IMR-90 (cell line): Measurements from ENCODE around the gene POLR3B.

ENCODE experiments used
- BHLHE40 ChIP-seq: fragments of 150-350 bp; IDR thresholded peaks from 2 replicates; pipeline ENCODE4 v1.6.1; 2016; ENCODE audit warnings: mild to moderate bottlenecking, low read depth, low read length
- CEBPB ChIP-seq: IDR thresholded peaks from 2 replicates; pipeline ENCODE4 v1.6.1; 2012; ENCODE audit warnings: low read depth, low read length, improper control_type of control experiment
- CHD1 ChIP-seq: IDR thresholded peaks from 2 replicates; pipeline ENCODE4 v1.6.1; 2012; ENCODE audit warnings: low read depth, low read length, improper control_type of control experiment
- FOS ChIP-seq: fragments of 150-350 bp; IDR thresholded peaks from 2 replicates; pipeline ENCODE4 v1.6.1; 2016; ENCODE audit warnings: low read depth, low read length
- MAFK ChIP-seq: IDR thresholded peaks from 2 replicates; pipeline ENCODE4 v1.6.1; 2012; ENCODE audit warnings: low read depth, low read length, improper control_type of control experiment
- MAZ ChIP-seq: IDR thresholded peaks from 2 replicates; pipeline ENCODE4 v1.6.1; 2012; ENCODE audit warnings: low read depth, mild to moderate bottlenecking, low read length, improper control_type of control experiment, moderate library complexity, borderline replicate concordance
- POLR2A ChIP-seq: IDR thresholded peaks from 2 replicates; pipeline ENCODE4 v1.6.1; 2012; ENCODE audit warnings: mild to moderate bottlenecking, low read depth, low read length
- RAD21 ChIP-seq: IDR thresholded peaks from 2 replicates; pipeline ENCODE4 v1.6.1; 2012; ENCODE audit warnings: low read length, improper control_type of control experiment
- RCOR1 ChIP-seq: IDR thresholded peaks from 2 replicates; pipeline ENCODE4 v1.6.1; 2012; ENCODE audit warnings: mild to moderate bottlenecking, low read length, improper control_type of control experiment; ENCODE audit not compliant: insufficient replicate concordance
- SMC3 ChIP-seq: fragments of 150-350 bp; IDR thresholded peaks from 2 replicates; pipeline ENCODE4 v1.6.1; 2016; ENCODE audit warnings: low read depth, mild to moderate bottlenecking, antibody characterized with exemption, low read length, moderate library complexity
- TF ChIP-seq, protein P1 (sequence below): conservative IDR thresholded peaks from 2 replicates; pipeline ENCODE4 v1.5.1; 2012; ENCODE audit warnings: mild to moderate bottlenecking, low read depth, low read length, improper control_type of control experiment
- TF ChIP-seq, protein P2 (sequence below): fragments of 150-350 bp; IDR thresholded peaks from 2 replicates; pipeline ENCODE4 v1.6.1; 2016; ENCODE audit warnings: low read depth, mild to moderate bottlenecking, low read length, moderate library complexity, borderline replicate concordance
- TF ChIP-seq, protein P3 (sequence below): fragments of 150-350 bp; IDR thresholded peaks from 2 replicates; pipeline ENCODE4 v1.6.1; 2017; ENCODE audit warnings: mild to moderate bottlenecking, antibody characterized with exemption, low read length, low read depth

DNA sequence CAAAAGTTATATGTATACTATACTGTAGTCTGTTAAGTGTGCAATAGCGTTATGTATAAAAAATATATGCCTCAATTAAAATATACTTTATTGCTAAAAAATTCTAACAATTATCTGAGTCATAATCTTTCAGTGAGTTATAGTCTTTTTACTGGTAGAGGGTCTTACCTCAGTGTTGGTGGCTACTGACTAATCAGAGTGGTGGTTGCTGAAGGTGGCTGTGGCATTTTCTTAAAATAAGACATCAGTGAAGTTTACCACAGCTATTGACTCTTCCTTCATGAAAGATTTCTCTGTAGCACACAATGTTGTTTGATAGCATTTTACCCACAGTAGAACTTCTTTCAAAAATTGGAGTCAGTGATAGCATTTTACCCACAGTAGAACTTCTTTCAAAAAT lies 23.4 kb downstream of the POLR3B start:
- TF ChIP-seq, protein P1, sequence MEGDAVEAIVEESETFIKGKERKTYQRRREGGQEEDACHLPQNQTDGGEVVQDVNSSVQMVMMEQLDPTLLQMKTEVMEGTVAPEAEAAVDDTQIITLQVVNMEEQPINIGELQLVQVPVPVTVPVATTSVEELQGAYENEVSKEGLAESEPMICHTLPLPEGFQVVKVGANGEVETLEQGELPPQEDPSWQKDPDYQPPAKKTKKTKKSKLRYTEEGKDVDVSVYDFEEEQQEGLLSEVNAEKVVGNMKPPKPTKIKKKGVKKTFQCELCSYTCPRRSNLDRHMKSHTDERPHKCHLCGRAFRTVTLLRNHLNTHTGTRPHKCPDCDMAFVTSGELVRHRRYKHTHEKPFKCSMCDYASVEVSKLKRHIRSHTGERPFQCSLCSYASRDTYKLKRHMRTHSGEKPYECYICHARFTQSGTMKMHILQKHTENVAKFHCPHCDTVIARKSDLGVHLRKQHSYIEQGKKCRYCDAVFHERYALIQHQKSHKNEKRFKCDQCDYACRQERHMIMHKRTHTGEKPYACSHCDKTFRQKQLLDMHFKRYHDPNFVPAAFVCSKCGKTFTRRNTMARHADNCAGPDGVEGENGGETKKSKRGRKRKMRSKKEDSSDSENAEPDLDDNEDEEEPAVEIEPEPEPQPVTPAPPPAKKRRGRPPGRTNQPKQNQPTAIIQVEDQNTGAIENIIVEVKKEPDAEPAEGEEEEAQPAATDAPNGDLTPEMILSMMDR: no peak
- TF ChIP-seq SMC3 (no peak), MAZ (no peak), POLR2A (no peak), RCOR1 (no peak), BHLHE40 (no peak), RAD21 (no peak), CEBPB (no peak), CHD1 (no peak), FOS (no peak), MAFK (no peak)
- TF ChIP-seq, protein P2, sequence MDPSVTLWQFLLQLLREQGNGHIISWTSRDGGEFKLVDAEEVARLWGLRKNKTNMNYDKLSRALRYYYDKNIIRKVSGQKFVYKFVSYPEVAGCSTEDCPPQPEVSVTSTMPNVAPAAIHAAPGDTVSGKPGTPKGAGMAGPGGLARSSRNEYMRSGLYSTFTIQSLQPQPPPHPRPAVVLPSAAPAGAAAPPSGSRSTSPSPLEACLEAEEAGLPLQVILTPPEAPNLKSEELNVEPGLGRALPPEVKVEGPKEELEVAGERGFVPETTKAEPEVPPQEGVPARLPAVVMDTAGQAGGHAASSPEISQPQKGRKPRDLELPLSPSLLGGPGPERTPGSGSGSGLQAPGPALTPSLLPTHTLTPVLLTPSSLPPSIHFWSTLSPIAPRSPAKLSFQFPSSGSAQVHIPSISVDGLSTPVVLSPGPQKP: no peak
- TF ChIP-seq, protein P3, sequence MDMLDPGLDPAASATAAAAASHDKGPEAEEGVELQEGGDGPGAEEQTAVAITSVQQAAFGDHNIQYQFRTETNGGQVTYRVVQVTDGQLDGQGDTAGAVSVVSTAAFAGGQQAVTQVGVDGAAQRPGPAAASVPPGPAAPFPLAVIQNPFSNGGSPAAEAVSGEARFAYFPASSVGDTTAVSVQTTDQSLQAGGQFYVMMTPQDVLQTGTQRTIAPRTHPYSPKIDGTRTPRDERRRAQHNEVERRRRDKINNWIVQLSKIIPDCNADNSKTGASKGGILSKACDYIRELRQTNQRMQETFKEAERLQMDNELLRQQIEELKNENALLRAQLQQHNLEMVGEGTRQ: no peak
